HG02943 (cell line): ENCODE measurements around the gene FGGY.
"Not testable (repeated sequence)": the region's sequence is repeated elsewhere in the genome, so short reads cannot be mapped to it uniquely, and the experiment has no call there.

Experiments used
- ATAC-seq: cut with Tn5 transposase; IDR thresholded peaks from one replicate; pipeline ENCODE4 v1.9.1; 2021; ENCODE audit warnings: mild to moderate bottlenecking, low read depth, moderate library complexity; ENCODE audit not compliant: unreplicated experiment

FGGY gene

GRCh38 chr1:59285691-59286090 is 11.2 kb upstream of the FGGY start:
- ATAC-seq, result no peak

- ATAC-seq, result no peak
Observed at GRCh38 chr1:59288046-59288445, 8.8 kb upstream of the FGGY start.

- no peak for ATAC-seq
Observed at GRCh38 chr1:59289570-59289969, 7.3 kb upstream of the FGGY start.

GRCh38 chr1:59290193-59290949 is 6.5 kb upstream of the FGGY start:
- no peak for ATAC-seq

- no peak for ATAC-seq
Observed at GRCh38 chr1:59291561-59291960, 5.3 kb upstream of the FGGY start.

GRCh38 chr1:59292562-59292961 is 4.3 kb upstream of the FGGY start:
- ATAC-seq, result no peak

- ATAC-seq, result no peak
Observed at GRCh38 chr1:59293206-59293605, 3.7 kb upstream of the FGGY start.

- no peak for ATAC-seq
Observed at GRCh38 chr1:59293849-59294248, 3.0 kb upstream of the FGGY start.

- ATAC-seq, result no peak
Observed at GRCh38 chr1:59294423-59294822, 2.5 kb upstream of the FGGY start.

- ATAC-seq, result no peak
Observed at GRCh38 chr1:59295618-59296017, 1.3 kb upstream of the FGGY start.

GRCh38 chr1:59298026-59298583 is 1.2 kb downstream of the FGGY start:
- ATAC-seq, result no peak

GRCh38 chr1:59298710-59299346 is 1.9 kb downstream of the FGGY start:
- ATAC-seq, result no peak

GRCh38 chr1:59299670-59300069 is 2.8 kb downstream of the FGGY start:
- not testable (repeated sequence) for ATAC-seq

- ATAC-seq, result no peak
Observed at GRCh38 chr1:59302297-59302696, 5.4 kb downstream of the FGGY start.

GRCh38 chr1:59302871-59303270 is 6.0 kb downstream of the FGGY start:
- no peak for ATAC-seq

GRCh38 chr1:59305188-59305587 is 8.3 kb downstream of the FGGY start:
- no peak for ATAC-seq

GRCh38 chr1:59307591-59307990 is 10.7 kb downstream of the FGGY start:
- ATAC-seq, result no peak

- no peak for ATAC-seq
Observed at GRCh38 chr1:59308839-59309238, 11.9 kb downstream of the FGGY start.

- no peak for ATAC-seq
Observed at GRCh38 chr1:59309392-59309791, 12.5 kb downstream of the FGGY start.

GRCh38 chr1:59309795-59310548 is 13.1 kb downstream of the FGGY start:
- no peak for ATAC-seq

GRCh38 chr1:59310549-59311250 is 13.8 kb downstream of the FGGY start:
- ATAC-seq, result no peak
